Measurements from ENCODE around the gene TMEM163.

DNA sequence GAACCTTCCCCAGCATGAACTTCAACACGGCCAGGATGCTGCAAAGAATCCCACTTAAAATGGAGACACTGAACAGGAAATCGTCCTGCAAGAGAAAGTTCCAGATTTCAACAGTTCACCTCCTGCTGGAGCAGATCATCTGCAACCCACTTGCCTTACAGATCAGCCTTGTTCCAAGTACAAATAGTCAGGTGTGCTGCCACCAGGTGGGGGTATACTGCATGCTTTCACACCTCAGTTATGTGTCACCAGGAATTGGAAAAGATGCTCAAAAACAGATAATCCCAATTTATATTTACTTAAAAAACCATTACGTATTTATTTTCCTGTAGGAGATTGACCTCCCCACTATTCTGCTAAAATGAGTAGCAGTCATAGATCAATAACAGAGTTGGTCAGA lies 252.7 kb downstream of the TMEM163 start:
- TF ChIP-seq CTCF (IDR thresholded peaks at IDR 0.05), result no peak
- TF ChIP-seq POLR2A (IDR thresholded peaks at IDR 0.05), result no peak

Data from uterus (tissue), 2 donors.